Superior temporal gyrus (tissue), 1 donor: ENCODE results near the gene TENM4.

ENCODE experiments used
- DNase-seq: peaks from one replicate; pipeline ENCODE4 v3.0.0-alpha.2; 2016; ENCODE audit errors: extremely low spot score

The TENM4 gene

DNA sequence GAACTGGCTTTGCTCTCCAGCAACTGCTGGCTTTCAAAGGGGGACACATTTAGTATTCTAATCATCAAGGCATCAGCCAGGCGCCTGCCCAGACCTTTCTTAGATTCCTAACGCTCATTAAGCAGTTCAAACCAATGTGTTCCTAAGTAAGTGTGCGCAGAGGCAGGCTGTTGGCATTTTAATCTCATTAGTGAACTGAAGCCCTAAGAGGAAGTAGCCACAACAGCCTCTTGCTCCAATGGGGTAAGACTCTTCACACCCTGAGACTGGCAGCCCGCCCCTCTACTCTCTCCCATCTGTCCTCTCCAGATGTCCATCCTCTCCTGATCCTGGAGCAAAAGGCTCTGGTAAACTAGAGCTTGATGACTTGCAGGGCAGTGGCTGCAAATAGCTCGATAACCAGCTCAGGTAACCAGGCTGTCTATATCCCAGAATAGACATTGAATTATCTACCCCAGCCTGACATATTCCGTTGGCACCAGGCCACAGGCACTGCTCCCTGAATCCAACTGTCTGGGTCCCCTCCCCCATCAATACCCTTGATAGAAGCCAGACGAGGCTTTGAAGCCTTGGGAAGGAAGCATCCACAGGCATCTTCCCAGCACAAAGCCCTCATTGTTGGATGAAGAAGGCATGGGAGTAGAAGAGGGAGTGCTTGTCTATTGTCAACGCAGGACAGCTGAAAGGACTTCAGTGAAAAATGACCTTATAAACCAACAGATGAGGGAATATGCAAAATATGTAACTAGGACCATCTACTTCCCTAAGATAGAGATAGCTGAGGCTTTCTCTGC is 321.1 kb downstream of the TENM4 start:
- peak; percentile 81 for DNase-seq

GRCh38 chr11:79117488-79117887 is 323.3 kb downstream of the TENM4 start:
- no peak for DNase-seq

DNA sequence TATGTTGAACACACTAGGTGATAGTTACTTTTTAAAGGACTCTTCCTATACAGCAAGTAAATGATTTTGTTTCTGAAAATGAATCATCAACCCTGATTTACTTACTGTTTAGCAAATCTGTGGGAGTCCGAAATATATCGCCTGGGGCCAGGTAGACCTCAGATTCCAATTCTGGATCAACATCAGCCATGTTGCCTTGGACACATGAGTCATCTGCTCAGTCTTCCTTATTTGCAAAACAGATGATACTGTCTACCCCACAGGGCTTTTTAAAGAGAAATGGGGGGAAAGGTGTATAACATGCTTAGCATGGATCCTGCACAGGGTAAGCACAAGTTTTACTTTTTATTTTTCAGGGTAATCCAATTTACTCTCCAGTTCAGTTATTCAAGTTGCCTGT is 324.2 kb downstream of the TENM4 start:
- no peak for DNase-seq

GRCh38 chr11:79113054-79113690 is 327.7 kb downstream of the TENM4 start:
- no peak for DNase-seq

DNA sequence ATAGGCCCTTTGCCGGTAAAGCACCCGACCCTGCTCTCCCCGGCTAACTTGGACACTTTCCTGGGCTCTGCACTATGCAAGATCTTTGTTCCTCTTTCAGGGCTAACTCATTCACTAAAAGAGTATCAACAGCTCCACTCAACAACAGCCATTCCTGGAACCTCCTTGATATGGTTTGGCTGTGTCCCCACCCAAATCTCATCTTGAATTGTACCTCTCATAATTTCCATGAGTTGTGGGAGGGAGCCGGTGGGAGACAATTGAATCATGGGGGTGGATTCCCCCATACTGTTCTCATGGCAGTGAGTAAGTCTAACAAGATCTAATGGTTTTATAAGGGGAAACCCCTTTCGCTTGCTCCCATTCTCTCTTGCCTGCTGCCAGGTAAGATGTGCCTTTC is 330.0 kb downstream of the TENM4 start:
- no peak for DNase-seq

- DNase-seq, result no peak
Observed at GRCh38 chr11:79110321-79110720, 330.5 kb downstream of the TENM4 start.

DNA sequence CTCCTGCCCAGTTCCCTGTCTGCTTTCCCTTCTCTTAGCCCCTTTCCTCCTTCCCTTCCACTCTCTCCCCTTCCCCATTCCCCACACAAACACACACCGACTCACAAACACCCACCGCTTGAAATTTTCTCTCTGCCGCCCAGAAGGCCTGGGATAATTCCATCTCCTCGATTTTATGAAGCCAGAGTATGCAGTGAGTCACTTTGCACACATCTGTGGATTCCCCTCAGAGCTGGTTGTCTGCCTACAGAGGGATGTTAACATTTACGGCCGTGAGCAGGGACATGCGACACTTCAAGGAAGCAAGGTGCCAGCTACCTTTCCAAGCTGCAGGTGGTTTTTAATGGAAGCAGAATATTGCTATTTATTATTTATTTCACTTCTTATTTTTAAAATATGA is 332.0 kb downstream of the TENM4 start:
- DNase-seq, result no peak

GRCh38 chr11:79102840-79103239 is 338.0 kb downstream of the TENM4 start:
- no peak for DNase-seq

DNA sequence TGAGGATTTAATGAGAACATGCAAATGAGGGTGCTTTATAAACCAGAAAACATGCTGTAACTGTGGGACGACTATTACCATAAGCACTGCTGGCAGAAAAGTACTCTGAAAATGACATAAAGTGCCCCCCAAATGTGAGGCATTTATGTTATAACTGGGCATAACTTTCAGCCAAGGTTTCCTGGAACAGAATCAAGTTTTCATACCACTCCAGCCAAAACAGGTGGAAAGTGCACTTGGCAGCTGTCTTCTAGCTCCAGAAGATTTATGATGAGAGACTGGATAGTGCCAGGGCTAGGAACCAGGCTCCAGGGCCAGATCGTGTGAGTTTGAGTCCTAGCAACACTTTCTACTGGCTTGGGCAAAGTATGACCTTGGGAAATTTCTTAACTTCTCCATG is 339.2 kb downstream of the TENM4 start:
- DNase-seq, result peak; percentile 31

GRCh38 chr11:79100093-79100910 is 340.5 kb downstream of the TENM4 start:
- DNase-seq, result peak; percentile 55

DNA sequence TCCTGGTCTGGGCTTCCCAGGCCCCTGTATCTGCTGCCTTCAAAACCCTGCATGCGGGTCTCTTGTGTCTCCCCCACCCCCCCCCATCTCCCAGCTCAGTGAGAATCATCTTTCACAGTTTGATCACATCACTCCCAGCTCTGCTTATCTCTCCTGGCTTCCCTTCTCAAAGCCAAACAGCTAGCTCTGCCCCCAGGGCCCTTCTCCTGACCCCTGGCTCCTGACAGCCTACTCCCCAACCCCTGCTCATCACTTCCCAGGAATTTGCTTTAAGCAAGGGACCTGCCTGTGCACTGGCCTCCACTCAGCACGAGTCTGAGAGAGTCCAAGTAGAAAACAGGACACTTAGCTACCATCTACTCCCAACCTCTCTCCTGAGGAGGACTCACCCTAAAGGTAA is 342.7 kb downstream of the TENM4 start:
- no peak for DNase-seq

GRCh38 chr11:79097246-79097875 is 343.5 kb downstream of the TENM4 start:
- no peak for DNase-seq

- DNase-seq, result no peak
Observed at GRCh38 chr11:79095424-79095823, 345.4 kb downstream of the TENM4 start.

GRCh38 chr11:79094616-79095015 is 346.2 kb downstream of the TENM4 start:
- no peak for DNase-seq

GRCh38 chr11:79092791-79093353 is 348.0 kb downstream of the TENM4 start:
- no peak for DNase-seq

DNA sequence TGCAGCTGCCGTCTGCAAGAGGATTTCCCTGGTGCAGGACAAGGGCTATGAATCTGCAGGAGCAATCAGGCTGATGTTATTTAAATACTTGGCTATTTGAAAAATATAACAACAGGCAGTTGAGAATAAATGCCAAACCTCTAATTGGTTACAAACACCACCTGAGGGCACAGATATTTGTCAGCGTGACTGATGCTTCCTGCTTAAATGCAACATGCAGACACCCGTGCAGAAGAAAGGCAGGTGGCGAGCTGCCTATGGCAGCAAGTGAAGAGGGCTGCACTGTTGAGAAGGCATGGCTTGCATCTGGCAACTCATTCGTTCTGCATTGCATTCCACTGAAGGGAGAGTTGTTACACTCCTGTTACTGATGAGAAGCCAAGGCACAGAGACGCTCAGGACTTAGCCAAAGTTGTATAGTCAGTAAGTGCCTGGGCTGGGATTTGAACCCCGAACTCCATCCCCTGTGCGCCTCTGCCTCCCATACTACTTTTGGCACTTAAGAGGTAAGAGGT is 350.6 kb downstream of the TENM4 start:
- no peak for DNase-seq

DNA sequence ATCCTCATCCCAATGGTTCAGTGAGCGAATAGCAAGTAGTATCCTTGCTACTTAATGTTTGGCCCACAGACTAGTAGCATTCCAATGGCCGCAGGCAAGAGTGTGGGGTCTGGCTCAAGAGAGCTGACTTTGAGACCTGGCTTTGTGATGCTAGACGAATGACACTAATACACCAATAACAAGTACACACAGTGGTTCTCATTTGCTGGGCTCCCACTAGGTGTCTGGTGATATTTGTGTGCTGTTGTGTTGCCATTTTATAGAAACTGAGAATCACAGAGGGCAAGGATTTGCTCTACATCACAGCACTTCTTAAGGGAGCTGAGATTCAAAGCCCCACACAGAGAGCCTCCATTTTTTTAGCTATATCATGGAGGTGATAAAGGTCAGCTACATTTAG is 351.2 kb downstream of the TENM4 start:
- DNase-seq, result no peak

- DNase-seq, result no peak
Observed at GRCh38 chr11:79088967-79089366, 351.9 kb downstream of the TENM4 start.

DNA sequence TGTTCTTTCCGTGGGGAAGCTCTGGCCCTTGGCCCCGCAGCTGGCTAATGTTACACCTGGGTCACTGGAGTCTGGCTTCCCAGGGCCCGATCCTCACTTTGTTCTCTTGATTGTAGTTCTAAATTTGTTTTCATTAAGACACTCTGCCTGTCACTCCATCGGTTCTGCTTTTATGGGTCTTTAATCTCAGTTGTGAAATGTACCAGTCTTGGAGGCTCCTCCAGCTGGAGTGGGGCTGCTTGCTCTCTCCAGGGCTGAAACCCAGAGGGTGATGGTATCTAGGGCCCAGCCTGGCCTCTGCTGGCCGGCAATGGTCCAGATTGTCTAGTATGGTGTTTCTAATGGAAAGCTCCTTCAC is 352.9 kb downstream of the TENM4 start:
- no peak for DNase-seq

DNA sequence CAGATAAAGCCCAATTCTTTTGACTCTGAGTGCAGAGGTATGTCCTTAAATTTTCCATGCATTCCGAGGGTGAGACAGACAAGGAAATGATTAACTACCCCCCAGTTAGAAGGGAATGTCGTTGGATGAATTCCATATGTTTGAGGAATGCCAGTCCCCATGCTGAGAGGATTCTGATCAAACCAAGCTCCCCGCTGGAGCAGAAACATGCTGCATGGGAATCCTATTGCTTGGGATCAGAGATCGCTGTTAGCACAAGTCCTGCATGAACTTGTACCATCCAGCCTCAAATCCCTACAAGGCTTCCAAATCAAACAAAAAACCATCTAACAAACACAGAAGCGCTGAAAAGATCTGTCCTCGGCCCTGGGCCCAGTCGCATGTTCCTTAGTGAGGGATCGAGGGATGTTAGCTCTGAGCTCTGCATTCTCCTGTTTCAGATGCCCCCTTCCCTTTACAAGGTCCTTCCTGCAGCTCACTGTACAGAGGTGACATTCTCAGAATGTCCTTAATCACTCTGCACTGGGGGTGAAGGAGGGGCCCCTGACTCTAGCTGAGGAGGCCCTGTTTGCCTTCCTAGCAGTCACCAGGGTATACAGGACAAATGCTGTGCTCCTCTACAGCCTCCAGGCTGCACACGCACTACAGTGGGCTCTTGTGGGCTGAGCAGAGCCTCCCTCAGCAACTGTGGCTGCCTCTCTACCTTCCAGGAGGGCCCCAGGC is 353.4 kb downstream of the TENM4 start:
- no peak for DNase-seq

DNA sequence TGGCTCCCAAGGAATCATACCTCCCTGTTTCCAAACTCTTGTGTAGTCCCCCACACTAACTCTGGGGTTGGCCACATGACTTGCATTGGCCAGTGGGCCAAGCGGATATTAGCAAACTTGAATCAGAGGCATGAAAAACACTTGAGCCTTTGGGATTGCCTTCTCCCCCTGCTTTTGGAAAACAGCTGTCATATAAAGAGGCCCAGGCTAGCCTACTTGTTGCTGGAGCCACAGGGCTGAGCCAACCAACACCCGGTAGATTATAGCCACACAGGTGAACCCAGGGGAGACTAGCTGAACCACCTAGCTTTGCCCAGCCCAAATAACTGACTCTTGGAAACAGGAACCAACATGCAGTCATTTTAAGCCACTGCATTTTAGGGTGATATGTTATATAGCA is 354.8 kb downstream of the TENM4 start:
- DNase-seq, result no peak
